Measurements from ENCODE around the gene CDC42EP3.

CDC42EP3 gene

DNA sequence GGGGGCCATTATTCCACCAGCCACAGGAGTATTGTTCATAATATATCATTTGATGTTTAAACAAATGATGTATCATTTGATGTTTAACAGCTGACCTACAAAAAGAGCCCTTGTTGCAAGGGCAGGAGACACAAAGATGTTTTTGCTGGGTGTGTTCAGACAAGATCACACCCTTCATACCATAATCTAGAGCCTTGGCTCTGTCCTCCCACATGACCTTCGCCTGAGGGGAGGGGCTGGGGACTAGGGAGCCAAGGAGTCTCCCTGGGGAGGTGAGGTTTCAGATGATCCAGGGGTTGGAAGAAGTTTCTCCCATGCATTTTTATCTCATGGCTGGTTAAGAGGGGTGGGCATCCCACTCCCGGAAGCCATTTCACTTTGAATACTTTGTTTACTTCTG lies 33.5 kb downstream of the CDC42EP3 start:
- WGBS (ENCODE audit: insufficient coverage, insufficient read length) = no CpG with 5 or more reads among the region's 2 CpGs
- no peak for DNase-seq (ENCODE audit: low read depth, low spot score)
- H3K27me3 ChIP-seq (ENCODE audit: control insufficient read depth, insufficient read depth, low read length) = no peaks in the 10 kb centered on the region
- no peaks in the 10 kb centered on the region for H3K36me3 ChIP-seq (ENCODE audit: control insufficient read depth, insufficient read depth, low read length)
- H3K27ac ChIP-seq (ENCODE audit: low read length) = no peak overlapping the region
- no peaks in the 10 kb centered on the region for H3K4me1 ChIP-seq (ENCODE audit: control insufficient read depth, insufficient read depth, low read length)
- no peak overlapping the region for H3K4me3 ChIP-seq (ENCODE audit: low read length)
- H3K9me3 ChIP-seq (ENCODE audit: control insufficient read depth, insufficient read depth, low read length) = no peaks in the 10 kb centered on the region

DNA sequence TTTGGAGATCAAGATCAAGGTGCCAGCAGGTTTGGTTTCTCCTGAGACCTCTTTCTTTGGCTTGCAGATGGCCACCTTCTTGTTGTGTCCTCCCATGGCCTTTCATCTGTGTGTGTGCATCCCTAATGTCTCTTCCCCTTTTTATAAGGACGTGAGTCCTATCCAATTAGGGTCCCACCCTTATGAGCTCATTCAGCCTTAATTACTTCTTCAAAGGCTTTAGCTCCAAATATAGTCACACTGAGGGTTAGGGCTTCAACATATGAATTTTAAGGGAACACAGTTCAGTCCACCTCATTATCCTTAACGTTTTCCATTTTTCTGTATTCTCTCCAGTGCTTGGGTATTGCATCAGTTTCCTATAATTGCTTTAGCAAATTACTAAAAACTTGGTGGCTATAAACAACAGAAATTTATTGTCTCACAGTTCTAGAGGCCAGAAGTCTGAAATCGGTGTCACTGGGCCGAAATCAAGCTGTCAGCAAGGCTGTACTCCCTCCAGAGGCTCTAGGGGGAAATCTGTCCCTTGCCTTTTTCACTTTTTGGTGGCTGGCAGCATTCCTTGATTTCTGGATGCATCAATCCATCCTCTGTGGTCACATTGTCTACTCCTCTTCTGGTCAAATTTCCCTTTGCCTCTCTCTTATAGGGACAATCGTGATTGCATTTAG lies 34.1 kb downstream of the CDC42EP3 start:
- Histone ChIP-seq H3K9me3 (ENCODE audit: control insufficient read depth, insufficient read depth, low read length) (no peaks in the 10 kb centered on the region), H3K36me3 (ENCODE audit: control insufficient read depth, insufficient read depth, low read length) (no peaks in the 10 kb centered on the region), H3K4me3 (ENCODE audit: low read length) (no peak overlapping the region), H3K27me3 (ENCODE audit: control insufficient read depth, insufficient read depth, low read length) (no peaks in the 10 kb centered on the region), H3K4me1 (ENCODE audit: control insufficient read depth, insufficient read depth, low read length) (no peaks in the 10 kb centered on the region), H3K27ac (ENCODE audit: low read length) (no peak overlapping the region)
- no peak for DNase-seq (ENCODE audit: low read depth, low spot score)
- WGBS (ENCODE audit: insufficient coverage, insufficient read length) = no CpG with 5 or more reads among the region's 5 CpGs

DNA sequence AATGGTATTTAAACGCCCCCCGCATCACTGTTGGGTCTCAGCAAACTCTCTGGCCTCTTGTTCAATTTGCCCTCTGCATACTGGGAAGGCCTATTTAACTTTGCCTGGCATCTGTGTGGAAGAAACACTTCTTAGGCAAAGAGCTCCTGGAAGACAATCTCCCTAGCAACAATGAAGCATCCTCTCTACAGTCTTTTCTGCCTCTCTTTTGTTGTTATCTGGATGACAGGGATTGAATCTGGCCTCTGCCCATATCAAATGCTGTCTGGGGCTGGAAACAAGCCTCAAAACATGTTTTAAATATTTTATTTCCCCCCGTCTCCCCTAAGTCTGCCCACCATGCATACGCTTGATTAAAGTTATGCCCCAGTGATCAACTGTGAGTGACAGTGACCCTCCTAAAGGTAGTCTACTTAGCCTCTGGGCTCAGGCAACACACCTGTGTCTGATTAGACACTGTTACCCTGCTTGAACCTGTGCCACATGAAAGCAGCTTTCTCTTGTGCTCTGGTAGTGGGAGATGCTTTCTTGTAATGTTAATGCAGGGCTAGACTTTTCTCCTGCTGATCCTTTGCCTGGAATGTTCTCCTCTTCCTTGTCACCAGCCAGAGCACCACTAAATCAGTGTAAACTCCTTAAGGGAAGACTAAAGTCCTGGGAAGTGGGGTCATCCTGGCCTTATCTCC lies 34.9 kb downstream of the CDC42EP3 start:
- Histone ChIP-seq H3K4me3 (ENCODE audit: low read length) (no peak overlapping the region), H3K27ac (ENCODE audit: low read length) (no peak overlapping the region), H3K9me3 (ENCODE audit: control insufficient read depth, insufficient read depth, low read length) (no peaks in the 10 kb centered on the region), H3K4me1 (ENCODE audit: control insufficient read depth, insufficient read depth, low read length) (no peaks in the 10 kb centered on the region), H3K36me3 (ENCODE audit: control insufficient read depth, insufficient read depth, low read length) (no peaks in the 10 kb centered on the region), H3K27me3 (ENCODE audit: control insufficient read depth, insufficient read depth, low read length) (no peaks in the 10 kb centered on the region)
- no CpG with 5 or more reads among the region's 4 CpGs for WGBS (ENCODE audit: insufficient coverage, insufficient read length)
- DNase-seq (ENCODE audit: low read depth, low spot score) = no peak

DNA sequence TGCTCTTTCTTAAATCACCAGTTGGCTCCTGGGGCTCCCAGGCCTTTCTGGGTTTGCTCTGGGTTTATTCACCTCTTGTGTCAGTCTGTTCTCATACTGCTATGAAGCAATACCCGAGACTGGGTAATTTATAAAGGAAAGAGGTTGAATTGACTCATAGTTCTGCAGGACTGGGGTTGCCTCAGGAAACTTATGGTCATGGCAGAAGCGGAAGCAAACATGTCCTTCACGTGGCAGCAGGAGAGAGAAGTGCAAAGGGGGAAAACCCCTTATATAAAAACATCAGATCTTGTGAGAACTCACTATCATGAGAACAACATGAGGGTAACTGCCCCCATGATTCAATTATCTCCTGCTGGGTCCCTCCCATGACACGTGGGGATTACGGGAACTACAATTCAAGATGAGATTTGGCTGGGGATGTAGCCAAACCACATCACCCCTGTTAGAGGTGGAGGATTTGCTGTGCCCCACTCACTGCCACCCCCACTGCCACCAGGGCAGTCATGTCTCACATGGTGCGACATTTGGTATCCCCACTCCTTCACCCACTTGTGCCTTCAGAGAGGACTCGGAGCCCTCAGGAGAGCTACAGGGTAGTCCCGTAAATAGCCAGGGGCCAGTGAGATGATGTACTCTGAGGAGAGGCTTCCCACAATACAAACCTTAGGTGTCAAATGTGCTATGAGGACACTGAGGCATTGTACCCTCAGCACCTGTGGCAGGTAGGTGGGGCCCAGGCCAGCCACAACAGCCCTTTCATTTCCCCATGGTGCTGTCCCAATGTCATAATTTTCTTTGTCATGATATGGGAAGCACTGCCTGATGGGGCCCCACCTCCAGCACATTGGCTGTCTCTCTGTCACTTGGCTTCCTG lies 35.7 kb downstream of the CDC42EP3 start:
- Histone ChIP-seq H3K36me3 (ENCODE audit: control insufficient read depth, insufficient read depth, low read length) (no peaks in the 10 kb centered on the region), H3K27ac (ENCODE audit: low read length) (no peak overlapping the region), H3K9me3 (ENCODE audit: control insufficient read depth, insufficient read depth, low read length) (no peaks in the 10 kb centered on the region), H3K4me3 (ENCODE audit: low read length) (no peak overlapping the region), H3K27me3 (ENCODE audit: control insufficient read depth, insufficient read depth, low read length) (no peaks in the 10 kb centered on the region), H3K4me1 (ENCODE audit: control insufficient read depth, insufficient read depth, low read length) (no peaks in the 10 kb centered on the region)
- no peak for DNase-seq (ENCODE audit: low read depth, low spot score)
- no CpG with 5 or more reads among the region's 8 CpGs for WGBS (ENCODE audit: insufficient coverage, insufficient read length)

DNA sequence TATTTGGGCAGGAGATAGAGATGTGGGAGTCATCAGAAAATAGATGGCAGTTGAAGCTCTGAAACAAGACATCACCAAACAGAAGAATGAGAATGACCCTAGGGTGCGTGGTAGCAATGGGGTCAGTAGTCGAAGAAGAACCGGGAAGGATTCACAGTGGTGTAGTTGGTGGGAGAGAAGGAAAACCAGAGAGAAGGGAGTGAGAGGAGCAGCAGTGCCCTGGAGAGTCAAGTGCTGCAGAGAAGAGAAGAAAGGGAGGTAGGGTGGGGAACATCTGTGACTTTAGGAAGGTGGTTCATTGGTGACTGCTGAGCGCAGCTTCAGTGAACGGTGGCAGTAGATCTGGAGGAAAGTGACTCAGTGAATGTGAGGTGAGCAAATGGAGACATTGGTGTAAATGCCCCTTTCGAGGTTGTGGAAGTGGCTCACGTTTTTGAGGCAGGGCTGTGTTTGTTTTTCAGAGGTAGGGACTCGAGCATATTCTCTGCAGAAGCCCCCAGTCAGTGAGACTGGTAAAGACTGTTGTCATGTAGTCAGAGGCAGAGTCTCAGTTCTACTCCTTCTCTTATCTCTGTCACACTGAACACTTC lies 36.4 kb downstream of the CDC42EP3 start:
- Histone ChIP-seq H3K27me3 (ENCODE audit: control insufficient read depth, insufficient read depth, low read length) (no peaks in the 10 kb centered on the region), H3K36me3 (ENCODE audit: control insufficient read depth, insufficient read depth, low read length) (no peaks in the 10 kb centered on the region), H3K9me3 (ENCODE audit: control insufficient read depth, insufficient read depth, low read length) (no peaks in the 10 kb centered on the region), H3K27ac (ENCODE audit: low read length) (no peak overlapping the region), H3K4me1 (ENCODE audit: control insufficient read depth, insufficient read depth, low read length) (no peaks in the 10 kb centered on the region), H3K4me3 (ENCODE audit: low read length) (no peak overlapping the region)
- no peak for DNase-seq (ENCODE audit: low read depth, low spot score)
- no CpG with 5 or more reads among the region's 8 CpGs for WGBS (ENCODE audit: insufficient coverage, insufficient read length)

DNA sequence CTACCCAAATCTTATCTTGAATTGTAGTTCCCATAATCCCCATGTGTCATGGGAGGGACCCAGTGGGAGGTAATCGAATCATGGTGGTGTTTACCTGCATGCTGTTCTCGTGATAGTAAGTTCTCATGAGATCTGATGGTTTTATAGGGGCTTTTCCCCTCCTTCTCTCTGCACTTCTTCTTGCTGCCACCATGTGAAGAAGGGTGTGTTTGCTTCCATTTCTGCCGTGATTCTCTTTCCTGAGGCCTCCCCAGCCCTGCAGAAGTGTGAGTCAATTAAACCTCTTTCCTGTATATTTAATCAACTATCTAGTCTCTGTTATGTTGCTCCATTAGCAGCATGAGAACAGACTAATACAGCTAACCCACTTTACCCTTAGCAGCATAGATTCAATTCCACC lies 37.6 kb downstream of the CDC42EP3 start:
- H3K9me3 ChIP-seq (ENCODE audit: control insufficient read depth, insufficient read depth, low read length) = no peaks in the 10 kb centered on the region
- no peak overlapping the region for H3K27ac ChIP-seq (ENCODE audit: low read length)
- no peak overlapping the region for H3K4me3 ChIP-seq (ENCODE audit: low read length)
- no peaks in the 10 kb centered on the region for H3K4me1 ChIP-seq (ENCODE audit: control insufficient read depth, insufficient read depth, low read length)
- no peak for DNase-seq (ENCODE audit: low read depth, low spot score)
- no peaks in the 10 kb centered on the region for H3K27me3 ChIP-seq (ENCODE audit: control insufficient read depth, insufficient read depth, low read length)
- no peaks in the 10 kb centered on the region for H3K36me3 ChIP-seq (ENCODE audit: control insufficient read depth, insufficient read depth, low read length)
- no CpG with 5 or more reads among the region's 3 CpGs for WGBS (ENCODE audit: insufficient coverage, insufficient read length)

DNA sequence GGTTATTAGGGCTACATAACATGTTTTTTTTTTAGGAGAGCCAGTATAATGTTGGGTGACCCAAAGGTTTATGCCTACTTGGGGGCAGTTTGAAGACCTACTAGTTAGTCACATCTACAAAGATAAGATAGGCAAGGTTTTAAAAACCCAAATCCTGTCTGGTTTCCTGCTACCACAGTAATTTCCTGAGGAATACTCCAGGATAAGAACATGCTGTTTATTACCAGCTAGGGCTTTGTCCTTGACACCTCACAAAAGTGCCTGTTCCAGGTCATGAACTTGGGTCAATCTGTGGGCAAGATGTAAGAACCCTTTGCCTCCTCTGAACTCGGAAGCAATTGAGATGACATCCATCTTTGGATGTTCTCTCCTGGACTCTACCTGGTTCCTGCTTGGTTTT lies 38.2 kb downstream of the CDC42EP3 start:
- no peaks in the 10 kb centered on the region for H3K4me1 ChIP-seq (ENCODE audit: control insufficient read depth, insufficient read depth, low read length)
- no peaks in the 10 kb centered on the region for H3K27me3 ChIP-seq (ENCODE audit: control insufficient read depth, insufficient read depth, low read length)
- H3K9me3 ChIP-seq (ENCODE audit: control insufficient read depth, insufficient read depth, low read length) = no peaks in the 10 kb centered on the region
- WGBS (ENCODE audit: insufficient coverage, insufficient read length) = no CpG with 5 or more reads among the region's 1 CpG
- no peak overlapping the region for H3K27ac ChIP-seq (ENCODE audit: low read length)
- H3K4me3 ChIP-seq (ENCODE audit: low read length) = no peak overlapping the region
- DNase-seq (ENCODE audit: low read depth, low spot score) = no peak
- H3K36me3 ChIP-seq (ENCODE audit: control insufficient read depth, insufficient read depth, low read length) = no peaks in the 10 kb centered on the region

DNA sequence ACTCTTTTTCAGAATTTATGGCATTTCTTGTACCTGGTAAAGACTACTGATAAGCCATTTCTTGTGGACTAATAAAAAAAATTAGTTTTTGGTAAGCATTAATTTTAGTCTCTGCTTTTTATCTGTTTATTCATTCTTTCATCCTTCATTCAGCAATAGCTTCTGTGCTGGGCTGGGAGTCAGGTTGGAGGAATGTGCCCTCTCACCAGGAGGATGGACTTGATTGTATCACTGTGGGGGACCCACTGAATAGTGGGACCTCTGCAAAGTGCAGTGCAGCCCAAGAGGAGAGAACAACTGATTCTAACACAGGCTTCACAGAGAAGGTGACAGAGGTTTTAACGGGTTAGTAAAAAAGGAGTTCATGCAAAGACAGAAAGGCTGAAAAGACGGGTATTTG lies 39.1 kb downstream of the CDC42EP3 start:
- no peaks in the 10 kb centered on the region for H3K4me1 ChIP-seq (ENCODE audit: control insufficient read depth, insufficient read depth, low read length)
- H3K27ac ChIP-seq (ENCODE audit: low read length) = no peak overlapping the region
- DNase-seq (ENCODE audit: low read depth, low spot score) = no peak

DNA sequence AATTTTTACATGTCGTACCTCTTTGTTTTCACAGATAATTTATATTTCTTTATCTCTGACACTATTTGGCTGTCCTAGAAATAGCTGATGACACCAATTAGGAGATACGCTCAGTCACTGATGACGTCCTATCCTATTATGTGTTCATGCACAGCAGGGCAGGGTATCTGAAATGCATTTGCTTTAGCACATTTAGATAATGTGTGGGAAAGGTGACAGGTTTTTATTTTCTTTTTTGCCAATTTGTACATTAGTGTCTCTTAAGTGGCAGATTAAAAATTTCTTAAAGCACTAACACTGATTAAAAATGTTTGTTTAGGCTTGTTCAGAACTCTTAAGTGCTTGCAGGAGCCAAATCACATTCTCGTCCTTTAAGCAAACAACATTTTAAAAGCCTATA lies 39.7 kb downstream of the CDC42EP3 start:
- Histone ChIP-seq H3K36me3 (ENCODE audit: control insufficient read depth, insufficient read depth, low read length) (no peaks in the 10 kb centered on the region), H3K27me3 (ENCODE audit: control insufficient read depth, insufficient read depth, low read length) (no peaks in the 10 kb centered on the region), H3K4me3 (ENCODE audit: low read length) (no peak overlapping the region), H3K27ac (ENCODE audit: low read length) (no peak overlapping the region), H3K4me1 (ENCODE audit: control insufficient read depth, insufficient read depth, low read length) (no peaks in the 10 kb centered on the region), H3K9me3 (ENCODE audit: control insufficient read depth, insufficient read depth, low read length) (no peaks in the 10 kb centered on the region)
- WGBS (ENCODE audit: insufficient coverage, insufficient read length) = no CpG with 5 or more reads among the region's 4 CpGs
- DNase-seq (ENCODE audit: low read depth, low spot score) = no peak

More for the DNA sequence above, 39.1 kb downstream of the CDC42EP3 start:
- no peaks in the 10 kb centered on the region for H3K27me3 ChIP-seq (ENCODE audit: control insufficient read depth, insufficient read depth, low read length)
- WGBS (ENCODE audit: insufficient coverage, insufficient read length) = no CpG with 5 or more reads among the region's 2 CpGs
- H3K36me3 ChIP-seq (ENCODE audit: control insufficient read depth, insufficient read depth, low read length) = no peaks in the 10 kb centered on the region
- no peaks in the 10 kb centered on the region for H3K9me3 ChIP-seq (ENCODE audit: control insufficient read depth, insufficient read depth, low read length)
- no peak overlapping the region for H3K4me3 ChIP-seq (ENCODE audit: low read length)

DNA sequence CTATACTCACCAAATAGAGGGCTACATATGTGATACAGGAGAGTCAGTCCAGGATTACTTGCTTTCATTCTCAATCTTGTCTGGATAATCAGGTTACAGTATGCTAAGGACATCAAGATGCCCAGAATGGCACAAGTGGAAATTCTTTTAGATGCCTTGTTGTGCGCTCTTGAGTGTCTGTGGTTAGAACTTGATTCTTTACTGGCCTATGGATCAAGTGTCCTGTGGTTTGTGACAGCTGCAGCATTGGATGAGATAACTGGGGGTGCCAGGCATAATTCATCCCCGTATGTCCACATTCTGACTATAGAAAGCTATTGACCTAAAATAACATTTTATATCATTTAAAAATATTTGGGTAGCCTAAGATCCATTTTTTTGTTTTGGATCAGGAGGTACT lies 40.1 kb downstream of the CDC42EP3 start:
- Histone ChIP-seq H3K9me3 (ENCODE audit: control insufficient read depth, insufficient read depth, low read length) (no peaks in the 10 kb centered on the region), H3K27ac (ENCODE audit: low read length) (no peak overlapping the region), H3K4me1 (ENCODE audit: control insufficient read depth, insufficient read depth, low read length) (no peaks in the 10 kb centered on the region), H3K27me3 (ENCODE audit: control insufficient read depth, insufficient read depth, low read length) (no peaks in the 10 kb centered on the region), H3K36me3 (ENCODE audit: control insufficient read depth, insufficient read depth, low read length) (no peaks in the 10 kb centered on the region), H3K4me3 (ENCODE audit: low read length) (no peak overlapping the region)
- no peak for DNase-seq (ENCODE audit: low read depth, low spot score)
- WGBS (ENCODE audit: insufficient coverage, insufficient read length) = no CpG with 5 or more reads among the region's 2 CpGs
